Fibroblast of peridontal ligament (primary cell): ENCODE results near the gene HOXD12.

ENCODE experiments used
- DNase-seq: peaks from one replicate; pipeline ENCODE4 v3.0.0-alpha.2; 2010; ENCODE audit errors: extremely low read depth

HOXD12 gene

GRCh38 chr2:176099728-176100546 lies at the start of gene HOXD12:
HOXD12 (plus strand) TSS chr2:176099795; CDS start chr2:176099802, 7 bp downstream.
- DNase-seq, result no peak

- DNase-seq, result no peak
Measured at GRCh38 chr2:176056406-176056805, 43.2 kb upstream of the HOXD12 start.

GRCh38 chr2:176063958-176064357 lies 35.6 kb upstream of the HOXD12 start:
- no peak for DNase-seq

GRCh38 chr2:176066645-176067588 lies 32.7 kb upstream of the HOXD12 start:
- DNase-seq, result no peak

GRCh38 chr2:176067589-176068418 lies 31.8 kb upstream of the HOXD12 start:
- no peak for DNase-seq

GRCh38 chr2:176068419-176068832 lies 31.2 kb upstream of the HOXD12 start:
- no peak for DNase-seq

- no peak for DNase-seq
Measured at GRCh38 chr2:176071330-176072291, 28.0 kb upstream of the HOXD12 start.

GRCh38 chr2:176072292-176072669 lies 27.3 kb upstream of the HOXD12 start:
- DNase-seq, result no peak

- DNase-seq, result no peak
Measured at GRCh38 chr2:176072951-176073904, 26.4 kb upstream of the HOXD12 start.

- no peak for DNase-seq
Measured at GRCh38 chr2:176074919-176075425, 24.6 kb upstream of the HOXD12 start.

GRCh38 chr2:176075481-176075880 lies 24.1 kb upstream of the HOXD12 start:
- no peak for DNase-seq

GRCh38 chr2:176076063-176076462 lies 23.5 kb upstream of the HOXD12 start:
- no peak for DNase-seq

- no peak for DNase-seq
Measured at GRCh38 chr2:176076796-176077195, 22.8 kb upstream of the HOXD12 start.

- no peak for DNase-seq
Measured at GRCh38 chr2:176078541-176079284, 20.9 kb upstream of the HOXD12 start.

GRCh38 chr2:176079285-176079830 lies 20.2 kb upstream of the HOXD12 start:
- no peak for DNase-seq

GRCh38 chr2:176079831-176080539 lies 19.6 kb upstream of the HOXD12 start:
- DNase-seq, result no peak

GRCh38 chr2:176080540-176081375 lies 18.8 kb upstream of the HOXD12 start:
- DNase-seq, result no peak
